Measurements from ENCODE around the gene RAB5IF. TPM values are rescaled to one million over a fixed set of nuclear protein-coding genes. Genes with fewer than 3 reads are reported as not detected.

Gene RAB5IF
- polyA plus RNA-seq, 1 donor from 2014 or later, result 205 TPM

DNA sequence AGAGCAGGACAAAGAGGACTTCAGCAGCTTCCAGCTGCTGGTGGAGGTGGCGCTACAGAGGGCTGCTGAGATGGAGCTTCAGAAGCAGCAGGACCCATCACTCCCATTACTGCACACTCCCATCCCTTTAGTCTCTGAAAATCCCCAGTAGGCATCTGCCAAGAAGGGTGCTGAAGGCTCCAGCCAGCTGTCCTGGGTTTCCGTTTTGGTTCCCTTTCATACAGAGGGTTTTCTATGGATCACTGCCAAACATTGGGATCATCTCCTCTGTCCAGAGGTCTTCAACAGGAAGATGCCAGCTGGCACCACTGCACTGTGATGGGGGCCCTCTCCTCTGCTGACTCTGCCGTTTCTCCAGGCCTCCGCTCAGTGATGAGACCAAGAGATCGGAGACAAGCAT lies 14.3 kb upstream of the RAB5IF start:
- H3K4me2 ChIP-seq (ENCODE audit: low read length), result no peak overlapping the region

DNA sequence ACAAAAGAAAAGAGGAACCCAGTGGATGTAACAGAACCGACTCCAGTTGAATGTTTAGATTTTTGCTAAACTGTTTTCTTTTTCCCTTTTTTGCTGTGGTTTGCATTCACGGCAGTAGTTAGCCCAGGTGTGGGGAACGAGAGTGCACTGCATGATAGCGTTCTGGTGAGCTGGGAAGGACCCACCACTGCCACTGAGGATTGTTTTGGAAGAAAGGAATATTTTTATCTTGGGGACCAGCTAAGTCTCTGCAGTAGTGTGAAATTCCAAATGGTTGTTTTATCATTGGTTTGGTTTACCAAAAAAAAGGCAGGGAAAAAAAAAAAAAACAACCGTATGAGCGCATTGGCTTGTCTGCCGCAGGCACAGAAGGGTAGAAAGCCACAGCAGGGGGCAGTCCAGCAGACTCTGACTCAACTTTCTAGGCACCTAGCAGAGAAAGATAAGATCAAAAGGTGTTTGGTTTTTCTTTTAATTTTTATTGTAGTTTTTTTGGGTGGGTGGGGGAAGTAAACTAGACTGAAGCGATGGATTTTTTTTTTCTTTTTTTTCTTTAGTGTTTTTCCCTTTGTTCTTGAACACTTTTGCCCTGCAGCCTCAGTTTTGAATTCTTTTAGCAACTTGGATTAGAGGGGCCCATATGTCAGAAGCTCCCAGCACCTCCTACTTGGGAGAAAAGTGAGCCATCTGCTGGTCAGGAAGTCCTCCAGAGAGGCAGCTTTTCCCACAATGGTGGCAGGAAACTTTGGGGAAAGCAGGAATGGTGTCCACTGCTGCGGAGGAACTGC lies 13.5 kb upstream of the RAB5IF start:
- H3K9ac ChIP-seq (ENCODE audit: low read length), result no peak overlapping the region
- no peak overlapping the region for H3K4me2 ChIP-seq (ENCODE audit: low read length)
- H3F3A ChIP-seq (ENCODE audit: insufficient read depth, low read length, poor library complexity, severe bottlenecking), result no peaks in the 10 kb centered on the region
- no peaks in the 10 kb centered on the region for H4K20me1 ChIP-seq (ENCODE audit: insufficient read depth)
- no peaks in the 10 kb centered on the region for H3K9me2 ChIP-seq (ENCODE audit: insufficient read depth, low read length)
- H3K27ac ChIP-seq (ENCODE audit: low read length), result no peak overlapping the region
- no peak overlapping the region for H3K4me3 ChIP-seq (ENCODE audit: low read length)
- TF ChIP-seq POLR2AphosphoS5 (IDR thresholded peaks at IDR 0.05), result no peak
- peak; percentile 40 for TF ChIP-seq CTCF (IDR thresholded peaks at IDR 0.05; ENCODE audit: poor library complexity, severe bottlenecking)
- peak; percentile 52 for TF ChIP-seq SMC3 (conservative IDR thresholded peaks at IDR 0.05; ENCODE audit: poor library complexity)
- no peak overlapping the region for H2AFZ ChIP-seq (ENCODE audit: low read depth, low read length)
- no peaks in the 10 kb centered on the region for H3K9me3 ChIP-seq (ENCODE audit: low read length)
- no peaks in the 10 kb centered on the region for H3K27me3 ChIP-seq (ENCODE audit: insufficient read depth, low read depth, low read length)
- no peaks in the 10 kb centered on the region for H3K79me2 ChIP-seq (replicated peaks; ENCODE audit: insufficient read depth, low read length)
- H3K36me3 ChIP-seq (ENCODE audit: insufficient read depth, low read length), result no peaks in the 10 kb centered on the region

More for the DNA sequence above, 14.3 kb upstream of the RAB5IF start:
- H3K4me3 ChIP-seq (ENCODE audit: low read length), result no peak overlapping the region
- no peaks in the 10 kb centered on the region for H3K79me2 ChIP-seq (replicated peaks; ENCODE audit: insufficient read depth, low read length)
- no peak for TF ChIP-seq MXI1 (conservative IDR thresholded peaks at IDR 0.05; ENCODE audit: poor library complexity, severe bottlenecking)
- no peak for TF ChIP-seq EP300 (conservative IDR thresholded peaks at IDR 0.05; ENCODE audit: poor library complexity, severe bottlenecking)
- TF ChIP-seq EZH2 (IDR thresholded peaks at IDR 0.05; ENCODE audit: borderline replicate concordance, insufficient read depth, low read length, poor library complexity, severe bottlenecking), result no peak
- TF ChIP-seq, protein P1, sequence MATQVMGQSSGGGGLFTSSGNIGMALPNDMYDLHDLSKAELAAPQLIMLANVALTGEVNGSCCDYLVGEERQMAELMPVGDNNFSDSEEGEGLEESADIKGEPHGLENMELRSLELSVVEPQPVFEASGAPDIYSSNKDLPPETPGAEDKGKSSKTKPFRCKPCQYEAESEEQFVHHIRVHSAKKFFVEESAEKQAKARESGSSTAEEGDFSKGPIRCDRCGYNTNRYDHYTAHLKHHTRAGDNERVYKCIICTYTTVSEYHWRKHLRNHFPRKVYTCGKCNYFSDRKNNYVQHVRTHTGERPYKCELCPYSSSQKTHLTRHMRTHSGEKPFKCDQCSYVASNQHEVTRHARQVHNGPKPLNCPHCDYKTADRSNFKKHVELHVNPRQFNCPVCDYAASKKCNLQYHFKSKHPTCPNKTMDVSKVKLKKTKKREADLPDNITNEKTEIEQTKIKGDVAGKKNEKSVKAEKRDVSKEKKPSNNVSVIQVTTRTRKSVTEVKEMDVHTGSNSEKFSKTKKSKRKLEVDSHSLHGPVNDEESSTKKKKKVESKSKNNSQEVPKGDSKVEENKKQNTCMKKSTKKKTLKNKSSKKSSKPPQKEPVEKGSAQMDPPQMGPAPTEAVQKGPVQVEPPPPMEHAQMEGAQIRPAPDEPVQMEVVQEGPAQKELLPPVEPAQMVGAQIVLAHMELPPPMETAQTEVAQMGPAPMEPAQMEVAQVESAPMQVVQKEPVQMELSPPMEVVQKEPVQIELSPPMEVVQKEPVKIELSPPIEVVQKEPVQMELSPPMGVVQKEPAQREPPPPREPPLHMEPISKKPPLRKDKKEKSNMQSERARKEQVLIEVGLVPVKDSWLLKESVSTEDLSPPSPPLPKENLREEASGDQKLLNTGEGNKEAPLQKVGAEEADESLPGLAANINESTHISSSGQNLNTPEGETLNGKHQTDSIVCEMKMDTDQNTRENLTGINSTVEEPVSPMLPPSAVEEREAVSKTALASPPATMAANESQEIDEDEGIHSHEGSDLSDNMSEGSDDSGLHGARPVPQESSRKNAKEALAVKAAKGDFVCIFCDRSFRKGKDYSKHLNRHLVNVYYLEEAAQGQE (IDR thresholded peaks at IDR 0.05; ENCODE audit: borderline replicate concordance), result no peak
- TF ChIP-seq SMC3 (conservative IDR thresholded peaks at IDR 0.05; ENCODE audit: poor library complexity), result no peak
- TF ChIP-seq RAD21 (conservative IDR thresholded peaks at IDR 0.05), result no peak
- TF ChIP-seq TAF1 (IDR thresholded peaks at IDR 0.05; ENCODE audit: low read depth), result no peak
- no peak for TF ChIP-seq POLR2AphosphoS5 (IDR thresholded peaks at IDR 0.05)
- no peak for TF ChIP-seq CTCF (IDR thresholded peaks at IDR 0.05; ENCODE audit: poor library complexity, severe bottlenecking)
- H3K9me3 ChIP-seq (ENCODE audit: low read length), result no peaks in the 10 kb centered on the region
- H3K27me3 ChIP-seq (ENCODE audit: insufficient read depth, low read depth, low read length), result no peaks in the 10 kb centered on the region
- H3K9me2 ChIP-seq (ENCODE audit: insufficient read depth, low read length), result no peaks in the 10 kb centered on the region
- no peak overlapping the region for H3K27ac ChIP-seq (ENCODE audit: low read length)
- no peak overlapping the region for H3K9ac ChIP-seq (ENCODE audit: low read length)
- no peak overlapping the region for H2AFZ ChIP-seq (ENCODE audit: low read depth, low read length)
- no peaks in the 10 kb centered on the region for H4K20me1 ChIP-seq (ENCODE audit: insufficient read depth)
- no peaks in the 10 kb centered on the region for H3F3A ChIP-seq (ENCODE audit: insufficient read depth, low read length, poor library complexity, severe bottlenecking)
- H3K36me3 ChIP-seq (ENCODE audit: insufficient read depth, low read length), result no peaks in the 10 kb centered on the region
